HG02798 (cell line): ENCODE measurements around the gene NAB2.
A peak's percentile ranks its signal among the peaks of the same experiment; 100 is the strongest.

Experiments
- ATAC-seq: cut with Tn5 transposase; IDR thresholded peaks from one replicate; pipeline ENCODE4 v1.9.1; 2021; ENCODE audit warnings: mild to moderate bottlenecking; ENCODE audit not compliant: unreplicated experiment, poor library complexity

Gene NAB2

DNA sequence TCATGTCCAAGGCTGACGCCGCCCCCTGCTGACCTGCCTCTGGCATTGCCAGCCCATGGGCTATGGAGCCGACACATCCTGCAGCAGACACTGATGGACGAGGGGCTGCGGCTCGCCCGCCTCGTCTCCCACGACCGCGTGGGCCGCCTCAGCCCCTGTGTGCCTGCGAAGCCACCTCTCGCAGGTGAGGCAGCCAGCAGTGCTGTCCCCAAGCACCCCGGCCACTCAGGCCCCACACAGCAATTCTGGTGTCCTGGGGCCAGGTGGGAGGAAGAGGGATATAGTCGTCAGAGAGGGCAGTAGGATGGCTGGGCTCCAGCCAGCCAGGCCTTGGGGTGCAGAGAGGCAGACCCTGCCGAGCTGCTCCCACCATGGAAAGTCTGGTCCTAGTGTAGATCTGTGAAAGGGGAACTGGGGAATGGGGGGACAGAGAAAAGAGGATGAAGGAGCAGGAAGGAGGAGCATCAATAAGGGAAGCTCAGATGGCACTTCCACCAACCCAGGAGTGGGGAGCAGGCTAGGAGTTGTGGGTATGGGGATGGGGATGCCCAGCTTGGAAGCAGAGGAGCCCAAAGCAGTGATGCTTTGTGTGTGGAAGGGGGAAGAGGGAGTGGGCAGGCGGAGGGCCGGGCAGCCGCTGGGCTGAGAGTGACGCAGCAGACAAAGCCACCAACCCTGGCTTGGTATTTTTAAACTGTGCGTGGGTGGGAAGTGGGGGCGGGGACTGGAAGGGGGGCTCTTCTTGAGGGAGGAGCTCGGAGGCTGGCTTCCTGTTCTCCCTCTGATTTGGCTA, 4.7 kb downstream of the NAB2 start:
- ATAC-seq: peak; percentile 40

DNA sequence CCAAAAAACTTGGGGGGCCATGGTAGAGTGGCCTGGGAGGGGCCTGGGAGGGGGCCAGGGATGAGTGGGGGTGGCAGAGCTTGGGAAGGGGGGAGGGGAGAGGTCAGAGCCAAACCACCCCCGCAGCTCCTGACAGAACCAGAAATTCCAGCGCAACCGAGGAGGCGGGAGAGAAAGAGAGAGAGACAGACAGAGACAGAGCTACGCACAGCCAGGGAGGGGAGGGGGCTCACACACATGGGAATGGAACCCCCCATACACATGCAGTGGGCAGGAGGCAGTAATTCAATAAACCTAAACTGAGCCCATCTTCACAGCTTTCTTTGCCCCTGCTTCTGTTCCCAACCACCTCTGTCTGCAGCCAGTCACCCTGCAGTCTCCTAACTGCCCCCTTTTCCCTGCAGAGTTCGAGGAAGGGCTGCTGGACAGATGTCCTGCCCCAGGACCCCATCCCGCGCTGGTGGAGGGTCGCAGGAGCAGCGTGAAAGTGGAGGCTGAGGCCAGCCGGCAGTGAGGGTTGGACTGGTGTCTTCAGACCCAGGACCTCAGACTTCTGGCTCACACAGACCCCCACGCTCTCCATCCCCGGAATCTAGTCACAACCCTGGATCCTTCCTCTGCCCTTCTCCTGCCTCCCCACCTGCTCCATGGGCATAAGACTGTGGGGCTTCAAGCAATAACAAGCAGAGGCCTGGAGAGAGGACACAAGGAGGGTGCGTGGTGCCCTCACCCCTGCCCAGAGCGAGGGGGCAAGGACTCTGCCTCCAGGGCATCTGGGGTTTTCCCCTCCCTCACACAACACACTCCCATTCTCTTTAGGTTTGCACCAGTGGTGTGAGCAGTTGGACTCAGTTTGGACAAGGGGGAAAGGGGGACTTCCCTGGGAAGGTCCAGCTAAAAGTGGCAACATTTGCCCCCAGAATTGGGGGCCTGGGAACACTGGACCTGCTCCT, 5.6 kb downstream of the NAB2 start:
- ATAC-seq: no peak

DNA sequence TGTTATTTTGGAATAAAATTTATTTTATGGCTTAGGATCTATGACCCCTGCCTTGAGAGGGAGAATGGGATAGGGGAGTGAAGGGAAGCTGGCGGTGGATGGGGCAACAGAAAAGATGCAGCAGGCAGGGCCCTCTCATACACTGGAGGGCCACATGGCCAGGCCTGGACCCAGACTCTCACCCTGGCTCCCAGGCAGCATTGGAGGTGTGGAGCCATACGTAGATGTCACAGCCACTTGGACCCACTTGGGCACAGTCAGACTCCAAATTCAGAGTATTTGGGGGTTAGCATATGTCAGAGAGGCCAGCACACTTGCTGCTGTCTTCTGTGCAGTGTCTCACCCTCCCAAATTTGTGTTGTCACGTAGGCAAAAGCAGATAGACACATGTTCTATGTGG, 6.5 kb downstream of the NAB2 start:
- no peak for ATAC-seq

DNA sequence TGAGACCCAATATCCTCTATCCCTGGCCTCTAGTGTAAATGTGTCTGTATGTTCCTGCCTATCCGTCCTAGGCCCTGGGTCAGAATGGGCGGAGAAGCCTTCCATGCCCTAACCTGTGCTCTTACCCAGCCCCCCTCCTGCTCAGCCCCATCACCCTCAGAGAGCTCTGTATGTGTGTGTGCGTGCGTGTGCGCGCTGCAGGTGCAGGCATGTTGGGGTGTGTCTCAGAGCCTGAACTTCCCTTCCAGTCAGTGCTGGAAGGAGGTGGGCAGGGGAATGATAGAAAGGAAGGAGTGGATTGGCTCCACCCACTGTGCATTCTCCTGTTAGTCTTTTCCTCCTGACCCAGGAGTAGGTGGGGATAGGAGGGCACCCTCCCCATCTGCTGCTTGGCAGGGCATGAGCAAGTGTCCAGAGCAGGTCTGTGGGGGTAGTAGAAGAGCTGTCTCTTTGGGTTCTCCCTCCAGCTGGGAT, 7.2 kb downstream of the NAB2 start:
- no peak for ATAC-seq

DNA sequence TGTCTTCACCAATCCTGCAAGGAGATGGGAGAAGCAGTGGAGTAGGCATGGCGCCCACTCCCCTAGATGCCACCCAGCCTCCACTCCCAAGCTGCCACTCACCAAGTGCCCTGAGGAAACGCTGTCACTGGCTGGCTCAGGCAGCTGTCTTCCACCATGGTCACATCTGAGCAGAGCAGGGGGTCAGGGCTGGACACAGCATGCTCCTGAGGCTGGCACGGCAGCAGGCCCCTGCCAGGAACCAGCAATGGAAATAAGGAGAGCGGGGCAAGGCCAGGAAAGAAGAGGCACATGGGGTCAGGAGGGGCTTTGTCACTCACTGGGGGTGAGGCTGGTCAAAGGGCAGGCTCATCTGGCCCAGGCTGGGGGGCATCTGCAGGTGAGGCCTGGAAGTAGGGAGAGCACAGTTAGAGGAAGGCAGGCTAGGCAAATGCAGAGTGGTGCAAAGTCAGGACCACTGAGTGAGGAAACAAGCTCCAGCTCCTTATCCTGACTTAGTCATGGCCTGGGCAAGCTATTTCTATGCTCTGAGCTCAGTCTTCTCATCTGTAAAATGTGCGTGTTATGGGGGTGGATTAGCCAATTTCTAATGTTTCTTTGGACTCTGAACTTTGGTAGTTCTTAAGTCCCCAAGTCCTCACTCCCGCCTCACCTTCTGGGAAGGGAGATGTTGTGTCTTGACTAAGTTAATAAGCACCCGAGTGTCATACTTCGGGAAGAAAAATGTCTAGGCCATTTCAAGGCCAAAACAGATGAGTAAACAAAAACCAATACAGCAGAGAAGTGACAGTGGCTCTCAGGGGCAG, 8.0 kb downstream of the NAB2 start:
- no peak for ATAC-seq

DNA sequence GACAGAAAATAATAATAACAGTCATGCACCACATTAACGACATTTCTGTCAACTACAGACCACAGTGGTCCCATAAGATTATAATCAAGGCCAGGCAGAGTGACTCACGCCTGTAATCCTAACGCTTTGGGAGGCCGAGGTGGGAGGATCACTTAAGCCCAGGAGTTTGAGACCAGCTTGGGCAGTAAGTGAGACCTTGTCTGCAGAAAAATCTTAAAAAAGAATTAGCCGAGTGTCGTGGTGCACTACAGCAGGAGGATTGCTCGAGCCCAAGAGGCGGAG, 8.6 kb downstream of the NAB2 start:
- ATAC-seq: no peak

DNA sequence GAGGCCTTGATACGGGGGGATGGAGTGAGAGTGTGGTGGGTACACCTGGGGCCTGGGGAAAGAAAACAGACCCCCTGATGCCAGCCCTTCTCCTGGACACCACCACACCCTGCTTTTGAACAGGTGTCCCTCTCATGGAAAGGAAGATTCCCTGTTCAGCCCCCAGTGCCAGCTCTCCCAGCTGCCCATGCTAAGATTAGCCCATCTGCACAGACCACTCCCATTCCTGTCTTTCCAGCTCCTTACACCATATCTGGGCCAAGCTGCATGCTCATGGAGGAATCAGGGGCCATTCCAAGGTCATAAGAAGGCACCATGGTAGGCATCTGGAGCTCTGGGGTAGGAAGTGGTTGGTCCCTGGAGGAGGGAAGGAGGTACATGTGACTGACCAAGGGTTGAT, 9.6 kb downstream of the NAB2 start:
- ATAC-seq: no peak

DNA sequence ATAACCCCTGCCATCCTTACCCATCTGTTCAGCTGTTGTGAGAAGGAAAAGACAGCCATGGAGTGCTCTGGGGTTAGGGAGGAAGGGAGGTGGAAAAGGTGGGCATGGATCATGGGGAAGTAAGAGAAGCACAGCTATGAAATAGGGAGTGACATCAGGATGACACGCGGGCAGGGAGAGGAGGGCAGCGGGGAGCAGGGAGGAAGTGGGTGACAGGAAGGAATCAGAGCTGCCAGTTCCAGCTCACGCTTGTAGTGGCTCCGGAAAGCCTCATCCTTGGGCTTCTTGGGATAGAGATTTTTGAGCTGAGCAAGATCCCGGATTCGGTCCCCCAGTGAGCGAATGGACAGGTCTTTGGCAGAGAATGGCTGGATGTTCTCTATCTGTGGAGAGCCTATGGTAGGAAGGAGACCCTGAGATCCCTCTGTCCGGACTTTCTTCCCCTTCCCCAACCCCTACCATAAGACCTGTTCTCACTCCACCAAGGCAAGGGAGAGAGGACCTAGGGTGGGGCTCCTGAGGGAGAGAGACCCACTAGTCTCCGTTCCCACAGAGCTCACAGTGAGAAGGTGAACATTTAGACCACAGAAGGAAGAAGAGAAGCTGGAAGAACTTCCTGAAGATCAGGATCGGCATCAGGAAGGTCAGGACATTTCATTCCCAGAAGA, 10.3 kb downstream of the NAB2 start:
- ATAC-seq: no peak

DNA sequence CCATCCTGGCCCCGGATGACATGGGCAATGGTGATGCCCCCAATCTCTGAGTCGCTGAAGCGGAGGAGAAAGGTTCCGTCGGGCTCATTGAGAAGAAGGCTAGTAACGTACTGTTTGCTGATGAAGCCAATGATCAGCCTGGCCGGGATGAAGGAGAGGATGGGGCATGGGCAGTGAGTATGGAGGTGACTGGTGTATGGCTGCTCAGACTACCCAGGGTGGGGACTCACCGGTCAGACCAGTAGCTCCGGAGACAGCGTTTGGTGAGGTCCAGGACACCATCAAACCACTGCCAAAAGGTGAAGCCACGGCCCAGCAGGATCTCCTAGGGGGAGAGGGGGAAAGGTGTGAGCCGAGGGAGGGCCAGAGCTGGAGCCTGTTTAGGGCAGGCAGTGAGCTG, 10.9 kb downstream of the NAB2 start:
- ATAC-seq: no peak

DNA sequence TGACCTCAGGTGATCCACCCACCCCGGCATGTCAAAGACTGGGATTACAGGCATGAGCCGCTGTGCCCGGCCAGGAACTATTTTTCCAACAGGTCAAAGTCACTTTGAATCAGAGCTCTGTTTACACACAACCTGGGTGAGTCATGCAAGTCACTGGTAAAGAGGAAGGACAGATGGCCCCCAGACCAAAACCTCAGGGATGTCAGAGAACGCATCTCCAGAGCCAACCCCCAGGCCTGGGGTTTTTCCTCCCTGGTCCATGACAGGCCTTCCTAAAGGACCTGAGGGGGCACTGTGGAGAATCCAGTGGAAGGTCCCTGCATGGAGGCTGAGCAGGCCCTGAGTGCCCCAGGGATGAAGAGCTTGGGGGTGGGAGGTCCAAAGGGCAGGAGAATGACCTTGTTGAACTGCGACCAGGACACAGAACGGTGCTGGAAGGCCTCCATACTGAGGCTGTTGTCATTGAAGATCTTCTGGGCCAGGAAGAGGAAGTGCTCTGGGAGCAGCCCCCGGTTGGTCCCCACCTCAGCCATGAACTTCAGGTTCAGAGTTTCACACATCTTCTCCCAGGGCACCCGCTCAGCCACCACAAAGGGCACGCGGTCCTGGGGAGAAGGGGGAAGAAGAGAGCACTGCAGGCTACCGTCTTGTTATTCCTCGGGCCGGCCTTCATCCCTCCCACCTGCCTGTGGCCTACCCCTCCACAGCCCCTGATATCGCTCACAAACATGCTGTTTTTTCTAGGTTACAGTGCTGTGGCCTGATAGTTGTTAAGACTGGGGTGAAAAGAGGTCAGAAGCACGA, 13.2 kb downstream of the NAB2 start:
- ATAC-seq: no peak

DNA sequence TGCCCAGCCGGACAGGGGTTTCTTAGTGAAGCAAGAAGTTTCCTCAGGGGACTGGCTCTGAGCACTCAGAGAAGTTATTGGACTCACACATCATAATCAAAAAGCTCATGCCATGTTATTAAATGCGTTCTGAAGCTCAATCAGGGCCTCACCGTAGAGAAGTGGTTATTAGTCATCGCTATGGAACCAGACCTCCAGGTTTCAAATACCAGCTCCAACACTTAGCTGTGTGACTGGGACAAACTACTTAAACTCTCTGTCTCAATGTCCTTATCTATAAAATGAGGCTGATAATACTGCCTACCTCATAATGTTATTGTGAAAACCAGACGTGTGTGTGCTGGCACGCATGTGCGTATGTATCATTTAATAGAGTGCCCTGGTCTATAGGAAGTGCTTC, 14.9 kb downstream of the NAB2 start:
- no peak for ATAC-seq

DNA sequence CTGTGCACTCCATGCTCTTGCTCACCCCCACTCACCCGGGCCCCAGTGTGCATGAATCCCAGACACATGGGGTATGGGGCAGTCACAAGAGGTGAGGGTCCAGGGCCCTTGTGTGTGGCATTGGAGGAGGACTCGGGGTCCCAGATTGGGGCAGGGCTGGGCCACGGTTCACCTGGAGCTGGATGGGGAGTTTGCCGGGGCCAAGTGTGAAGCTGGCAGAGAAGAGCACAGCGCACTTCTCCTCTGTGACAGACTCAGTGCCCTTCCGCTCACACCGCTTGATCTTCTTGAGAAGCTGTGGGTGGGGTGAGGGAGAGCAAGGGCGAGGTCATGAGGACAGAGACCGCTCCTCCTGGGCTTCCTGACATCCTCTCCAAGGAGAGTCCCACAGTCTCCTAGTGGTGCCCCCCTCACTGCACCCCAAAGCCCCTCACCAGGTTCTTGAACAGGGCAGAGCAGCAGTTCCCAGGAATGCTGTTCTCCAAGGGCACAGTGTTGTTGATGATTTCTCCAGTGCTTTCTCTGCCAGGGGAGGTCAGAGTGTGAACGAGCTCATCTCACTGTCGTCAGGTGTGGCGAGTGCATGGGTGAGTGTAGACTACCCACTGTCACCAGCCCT, 15.5 kb downstream of the NAB2 start:
- no peak for ATAC-seq

DNA sequence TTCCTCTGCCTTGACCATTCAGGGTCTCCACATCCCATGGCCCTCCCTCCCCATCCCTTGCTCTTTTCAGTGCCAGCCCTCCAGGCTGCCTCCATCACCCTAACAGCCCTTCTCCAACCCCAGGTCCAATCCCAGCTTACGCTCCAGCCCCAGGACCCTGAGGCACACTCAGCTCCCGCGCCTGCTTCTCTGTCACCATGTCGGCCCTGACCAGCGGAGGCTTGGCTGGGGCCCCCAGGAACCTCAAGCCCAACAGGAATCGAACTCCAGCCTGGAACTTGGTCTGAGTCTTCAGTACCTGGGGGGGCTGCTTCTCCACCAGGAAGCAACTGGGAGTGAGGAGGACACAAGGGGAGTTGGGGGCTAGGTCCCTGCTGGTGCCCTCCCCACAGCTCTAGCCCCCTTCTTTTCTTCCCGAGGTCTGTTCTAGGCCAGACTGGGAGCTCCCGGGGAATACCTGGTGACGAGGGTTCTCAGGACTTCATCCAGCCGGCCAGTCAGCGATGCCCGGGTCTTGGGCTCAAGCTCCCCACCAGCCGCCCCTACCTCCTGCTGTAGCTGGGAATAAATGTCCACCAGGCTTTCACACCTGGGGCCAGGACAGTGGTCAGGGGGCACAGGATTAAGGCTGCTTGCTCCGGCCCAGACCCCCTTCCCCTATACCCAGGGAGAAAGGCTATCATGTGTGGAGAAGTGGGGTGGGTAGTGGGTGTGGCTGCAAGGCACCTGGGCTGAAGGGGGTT, 16.3 kb downstream of the NAB2 start:
- ATAC-seq: no peak

DNA sequence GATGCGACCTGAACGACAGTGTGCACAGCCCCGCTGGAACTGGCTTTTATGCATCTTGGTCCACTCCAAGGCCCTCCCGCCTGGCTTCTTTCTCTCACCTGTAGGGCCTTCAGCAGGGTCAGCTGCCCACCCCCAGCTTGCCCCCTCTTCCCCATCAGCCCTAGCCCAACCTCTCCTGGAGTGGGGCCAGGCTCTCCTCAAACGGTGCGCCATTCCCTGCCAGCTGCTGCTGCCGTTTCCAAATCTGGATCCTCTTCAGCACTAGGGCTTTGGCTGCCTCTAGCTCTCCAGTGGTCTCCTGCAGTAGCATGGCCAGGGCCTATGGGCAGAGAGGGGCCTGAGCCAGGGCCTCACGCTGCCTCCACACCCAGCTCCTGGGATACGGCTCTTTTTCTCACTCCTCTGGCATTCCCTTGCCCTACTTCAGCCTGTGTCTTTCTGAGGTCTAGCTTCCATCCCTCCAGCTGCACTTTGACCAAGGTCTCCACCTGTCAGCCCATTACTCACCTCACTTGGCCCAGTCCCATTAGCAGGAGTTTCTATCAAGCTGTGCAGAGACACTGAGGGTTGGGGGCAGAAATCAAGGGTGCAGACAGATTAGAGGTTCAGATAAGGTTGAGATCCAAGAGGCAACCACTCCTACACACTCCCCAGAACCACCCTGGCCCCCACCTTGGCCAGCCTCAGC, 17.3 kb downstream of the NAB2 start:
- no peak for ATAC-seq

DNA sequence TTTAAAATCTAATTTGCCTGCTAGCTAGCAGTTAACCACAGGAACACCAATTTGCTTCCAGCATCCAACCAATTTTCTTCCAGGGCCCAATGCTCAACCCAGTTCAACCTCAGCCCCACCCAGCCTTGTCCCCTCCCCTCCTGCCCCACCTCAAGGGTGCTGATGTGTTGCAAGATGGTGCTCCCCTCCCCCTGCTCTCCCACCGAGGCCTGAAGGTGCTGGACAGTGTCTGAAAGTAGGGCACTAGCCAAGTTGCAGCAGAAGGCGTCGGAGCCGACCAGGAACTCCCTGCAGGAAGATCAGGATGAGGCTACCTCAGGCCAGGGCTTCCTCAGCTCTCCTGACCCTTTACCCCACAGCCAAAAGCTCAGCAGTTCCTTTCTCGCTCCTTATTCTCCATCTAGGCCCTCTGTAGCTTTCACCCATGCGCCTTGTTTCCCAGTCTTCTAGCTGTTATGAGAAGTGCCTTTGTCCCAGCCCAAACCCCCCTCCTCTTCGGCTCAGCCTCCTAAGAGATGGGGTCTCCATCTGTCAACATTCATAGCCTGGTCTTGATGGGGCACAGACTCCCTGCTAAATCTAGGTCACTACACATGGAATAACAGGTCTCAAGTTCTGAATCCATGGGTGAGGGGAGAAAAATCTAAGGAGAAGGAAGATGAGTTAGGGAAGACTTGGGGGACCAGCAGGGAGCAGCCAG, 18.7 kb downstream of the NAB2 start:
- no peak for ATAC-seq

DNA sequence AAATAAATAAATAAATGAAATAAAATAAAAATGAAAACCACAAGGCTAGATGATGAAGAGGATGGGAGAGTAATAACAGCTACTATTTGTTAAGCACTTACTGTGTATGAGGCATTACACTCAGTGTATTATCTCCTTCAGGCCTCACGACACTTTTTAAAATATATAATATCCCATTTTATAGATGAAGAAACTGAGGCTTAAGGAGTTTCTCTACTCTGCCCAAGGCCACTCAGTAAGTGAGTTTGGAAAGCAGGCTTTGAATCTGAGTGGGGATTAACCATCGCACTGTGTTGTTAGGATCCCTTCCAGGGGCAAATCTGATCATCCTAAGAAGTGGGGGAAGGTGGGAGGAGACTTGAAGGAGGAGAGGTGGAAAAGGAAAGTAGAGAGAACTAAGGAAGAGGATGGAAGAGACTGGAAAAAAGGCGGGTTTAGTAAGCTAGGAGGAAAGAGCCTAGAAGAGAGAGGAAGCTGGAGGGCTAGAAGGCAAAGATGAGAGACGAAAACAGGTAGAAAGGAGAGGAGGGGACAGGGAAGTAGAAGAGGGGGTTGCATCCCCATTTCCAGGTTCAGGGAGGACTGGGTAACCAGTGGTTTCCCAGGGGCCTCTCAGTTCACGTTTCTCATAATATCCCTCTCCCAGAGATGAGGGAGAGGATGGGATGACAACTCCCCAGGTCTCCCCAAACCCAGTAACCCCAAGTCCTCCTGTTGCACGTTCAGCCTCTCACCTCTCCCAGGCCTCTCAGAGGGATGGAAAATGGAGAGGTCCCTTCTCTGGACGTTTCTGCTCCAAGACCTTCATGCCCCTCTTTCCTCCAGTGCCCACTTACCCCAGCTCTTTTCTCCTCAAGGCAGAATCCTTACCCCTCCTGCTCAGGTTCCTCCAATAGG, 20.5 kb downstream of the NAB2 start:
- ATAC-seq: no peak
